ENCODE results near the gene MLANA.

Gene MLANA

GRCh38 chr9:5890641-5891040 is at the start of gene MLANA:
Gene MLANA, plus strand, starts transcription at chr9:5890889. Its CDS starts 1,586 bp downstream, at chr9:5892475.
- no peak for FAIRE-seq

- FAIRE-seq, result peak; percentile 12
Observed at GRCh38 chr9:5841771-5842573, 48.7 kb upstream of the MLANA start.

- FAIRE-seq, result no peak
Observed at GRCh38 chr9:5842929-5843793, 47.5 kb upstream of the MLANA start.

GRCh38 chr9:5843794-5844471 is 46.8 kb upstream of the MLANA start:
- FAIRE-seq, result no peak

- no peak for FAIRE-seq
Observed at GRCh38 chr9:5845157-5845531, 45.5 kb upstream of the MLANA start.

- FAIRE-seq, result no peak
Observed at GRCh38 chr9:5846096-5846495, 44.6 kb upstream of the MLANA start.

- FAIRE-seq, result no peak
Observed at GRCh38 chr9:5846501-5846921, 44.2 kb upstream of the MLANA start.

- no peak for FAIRE-seq
Observed at GRCh38 chr9:5848372-5848882, 42.3 kb upstream of the MLANA start.

GRCh38 chr9:5850724-5851122 is 40.0 kb upstream of the MLANA start:
- FAIRE-seq, result no peak

- no peak for FAIRE-seq
Observed at GRCh38 chr9:5851445-5851844, 39.2 kb upstream of the MLANA start.

GRCh38 chr9:5852987-5853386 is 37.7 kb upstream of the MLANA start:
- FAIRE-seq, result no peak

GRCh38 chr9:5853617-5854016 is 37.1 kb upstream of the MLANA start:
- FAIRE-seq, result no peak

- no peak for FAIRE-seq
Observed at GRCh38 chr9:5854063-5854790, 36.5 kb upstream of the MLANA start.

- no peak for FAIRE-seq
Observed at GRCh38 chr9:5857928-5858327, 32.8 kb upstream of the MLANA start.

- no peak for FAIRE-seq
Observed at GRCh38 chr9:5858833-5859232, 31.9 kb upstream of the MLANA start.

GRCh38 chr9:5863092-5863746 is 27.5 kb upstream of the MLANA start:
- no peak for FAIRE-seq

- FAIRE-seq, result no peak
Observed at GRCh38 chr9:5864446-5864845, 26.2 kb upstream of the MLANA start.

GRCh38 chr9:5866272-5866671 is 24.4 kb upstream of the MLANA start:
- FAIRE-seq, result no peak

GRCh38 chr9:5866685-5867084 is 24.0 kb upstream of the MLANA start:
- no peak for FAIRE-seq

- no peak for FAIRE-seq
Observed at GRCh38 chr9:5868235-5868634, 22.5 kb upstream of the MLANA start.

- FAIRE-seq, result no peak
Observed at GRCh38 chr9:5869315-5870019, 21.2 kb upstream of the MLANA start.

Data from endometrium (tissue), 2 donors.